ENCODE results near the gene KLK13. TPM values are rescaled to one million over a fixed set of nuclear protein-coding genes. Genes with fewer than 3 reads are reported as not detected.

Gene KLK13
- total RNA-seq, 1 donor from 2014 or later, result 4.8 TPM

GRCh38 chr19:51019544-51019925 is 45.4 kb downstream of the KLK13 start, which contains the start of gene KLK10:
Gene KLK10, minus strand, starts transcription at chr19:51019709. Its CDS starts 579 bp downstream, at chr19:51019130.
- DNase-seq, result no peak

DNA sequence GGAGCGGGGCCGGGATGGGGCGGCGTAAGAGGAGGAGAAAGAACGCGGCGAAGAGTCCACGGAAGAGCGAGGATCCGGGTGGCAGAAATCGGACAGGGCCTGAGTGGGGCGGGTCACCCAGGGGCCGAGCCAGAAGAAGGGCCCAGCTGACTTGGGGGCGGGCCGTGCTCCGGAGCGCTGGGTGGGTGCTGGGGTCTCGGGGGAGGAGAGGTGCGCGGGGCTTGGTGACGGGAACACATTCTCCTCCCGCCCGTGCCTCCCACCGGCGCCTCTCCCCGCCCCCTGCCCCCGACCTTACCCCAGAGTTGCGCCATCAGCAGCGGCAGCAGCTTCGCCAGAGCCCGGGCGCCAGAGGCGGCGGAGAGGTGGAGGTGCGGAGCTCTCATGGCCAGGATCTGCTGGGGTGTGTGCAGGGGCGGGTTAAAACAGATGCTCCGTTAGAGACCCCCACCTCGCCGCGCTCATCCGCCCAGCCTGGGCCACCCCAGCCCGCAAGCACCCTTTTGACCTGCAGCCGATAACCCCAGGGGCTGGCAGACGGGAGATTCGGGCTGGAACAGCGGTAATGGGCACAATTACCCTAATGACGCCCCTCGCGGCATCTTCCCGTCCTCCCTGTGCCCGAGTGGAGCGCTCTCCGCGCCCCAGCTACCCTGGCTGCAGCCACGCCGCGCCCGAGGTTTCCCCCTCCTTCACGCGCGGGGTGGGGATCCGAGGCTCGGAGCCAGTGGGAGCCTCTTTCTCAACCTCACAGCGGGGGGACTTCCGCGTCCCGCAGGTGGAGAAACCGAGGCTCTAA is 45.9 kb downstream of the KLK13 start:
- DNase-seq, result peak; percentile 16

GRCh38 chr19:51016798-51017683 is 47.9 kb downstream of the KLK13 start:
- peak; percentile 62 for DNase-seq

DNA sequence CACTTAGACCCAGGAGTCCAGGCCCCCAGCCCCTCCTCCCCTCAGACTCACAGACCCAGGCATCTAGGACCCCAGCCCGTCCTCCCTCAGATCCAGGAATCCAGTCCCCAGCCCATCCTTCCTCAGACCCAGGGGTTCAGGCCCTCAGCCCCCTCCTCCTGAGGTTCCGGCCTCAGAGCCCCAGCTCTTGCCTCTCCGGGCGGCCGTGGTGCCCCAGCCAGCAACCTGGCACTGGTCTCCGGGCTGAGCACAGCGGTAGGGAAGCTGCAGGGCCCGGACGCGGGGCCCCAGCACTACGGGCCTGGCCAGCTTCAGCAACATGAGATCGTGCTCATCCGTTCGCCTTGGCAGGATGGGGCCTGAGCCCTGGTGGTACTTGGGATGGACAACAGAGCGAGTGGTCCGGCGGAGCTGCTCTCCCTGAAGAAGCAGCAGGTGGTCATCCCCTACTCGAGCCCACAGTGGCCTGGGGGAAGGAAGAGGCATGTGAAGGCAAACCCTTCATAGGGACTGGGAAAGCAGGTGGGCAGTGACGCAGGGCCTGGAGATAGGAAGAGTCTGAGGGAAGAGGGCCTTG is 49.1 kb downstream of the KLK13 start:
- no peak for DNase-seq

GRCh38 chr19:51014242-51014641 is 50.6 kb downstream of the KLK13 start:
- DNase-seq, result no peak

DNA sequence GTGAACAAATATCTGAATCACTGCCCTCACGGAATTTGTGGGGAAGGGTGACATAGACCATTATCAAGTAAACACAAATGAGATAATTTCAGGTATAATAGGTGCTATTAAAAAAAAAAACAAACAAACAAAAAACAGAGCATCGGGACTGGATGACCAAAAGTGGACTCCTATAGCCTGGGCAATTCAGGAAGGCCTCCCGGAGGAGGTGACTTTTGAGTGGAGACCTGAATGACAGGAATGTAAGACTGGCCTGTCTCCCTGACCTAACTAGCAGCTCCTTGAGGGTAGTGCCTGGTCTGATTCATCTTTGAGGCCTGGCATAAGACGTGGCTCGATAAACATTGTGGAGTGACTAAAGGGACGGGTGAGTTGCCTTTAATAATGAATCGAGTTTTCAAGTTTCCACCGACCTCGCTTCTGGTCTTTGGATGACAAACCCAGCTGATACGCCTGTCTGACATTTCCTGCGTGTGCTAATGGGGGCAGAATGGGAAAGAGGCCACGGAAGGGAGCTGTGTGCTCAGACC is 52.2 kb downstream of the KLK13 start:
- no peak for DNase-seq

DNA sequence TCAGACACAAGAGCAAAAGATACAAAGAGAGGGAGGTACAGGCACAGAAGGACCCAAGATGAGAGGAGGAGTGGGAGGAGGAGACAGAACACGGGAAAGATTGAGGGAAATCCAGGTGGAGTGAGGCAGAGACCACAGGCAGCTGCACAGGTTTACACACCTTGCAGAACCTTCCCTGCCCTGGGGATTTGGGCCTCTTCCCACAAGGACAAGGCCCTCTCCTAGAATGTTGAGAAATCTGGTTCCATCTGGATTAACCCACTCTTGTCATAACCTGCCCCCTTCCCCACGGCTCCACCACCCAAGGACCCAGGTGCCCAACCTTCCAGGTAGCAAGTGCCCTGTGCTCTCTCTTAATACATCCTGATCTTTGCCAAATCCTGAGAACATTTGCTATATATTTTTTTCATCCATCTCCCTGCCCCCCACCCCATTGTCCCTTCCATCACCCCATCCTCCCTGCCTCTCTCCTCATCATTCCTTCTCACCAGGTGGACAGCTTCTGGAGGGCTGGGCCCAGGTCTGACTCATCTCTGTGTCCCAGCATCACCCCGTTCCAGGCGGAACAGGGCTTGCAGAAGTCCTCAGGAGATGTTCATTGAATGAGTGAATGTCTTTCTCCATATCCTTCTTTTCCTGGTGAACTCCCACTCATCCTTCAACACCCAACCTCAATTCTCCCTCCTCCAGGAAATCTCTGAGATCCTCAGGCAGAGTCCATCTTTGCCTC is 54.7 kb downstream of the KLK13 start:
- DNase-seq, result no peak

GRCh38 chr19:51009061-51009891 is 55.6 kb downstream of the KLK13 start:
- DNase-seq, result no peak

GRCh38 chr19:51007488-51007887 is 57.4 kb downstream of the KLK13 start:
- DNase-seq, result no peak

- no peak for DNase-seq
Observed at GRCh38 chr19:51006406-51006805, 58.5 kb downstream of the KLK13 start.

Other genes with a start within 250 kb of the KLK13 start
- gene KLK1, start 241.3 kb downstream of the KLK13 start, total RNA-seq, result not detected
- not detected for gene KLK15, start 231.5 kb downstream of the KLK13 start, total RNA-seq
- not detected for gene KLK3, start 210.2 kb downstream of the KLK13 start, total RNA-seq
- gene KLK2, start 191.7 kb downstream of the KLK13 start, total RNA-seq, result not detected
- not detected for gene KLK4, start 153.7 kb downstream of the KLK13 start, total RNA-seq
- gene KLK5, start 112.1 kb downstream of the KLK13 start, total RNA-seq, result 1.1 TPM
- gene KLK6, start 95.5 kb downstream of the KLK13 start, total RNA-seq, result not detected
- 0.51 TPM for gene KLK7, start 81.2 kb downstream of the KLK13 start, total RNA-seq
- 1.3 TPM for gene KLK8, start 63.5 kb downstream of the KLK13 start, total RNA-seq
- gene KLK10, start 45.4 kb downstream of the KLK13 start, total RNA-seq, result 13.8 TPM
- 11.4 TPM for gene KLK11, start 38.5 kb downstream of the KLK13 start, total RNA-seq
- 7.2 TPM for gene KLK12, start 30.1 kb downstream of the KLK13 start, total RNA-seq
- gene KLK14, start 17.8 kb upstream of the KLK13 start, total RNA-seq, result 0.72 TPM
- gene CTU1, start 43.3 kb upstream of the KLK13 start, total RNA-seq, result 6.1 TPM
- 0.21 TPM for gene SIGLEC9, start 59.8 kb upstream of the KLK13 start, total RNA-seq
- not detected for gene SIGLEC7, start 77.2 kb upstream of the KLK13 start, total RNA-seq
- 3.5 TPM for gene CD33, start 160.0 kb upstream of the KLK13 start, total RNA-seq
- not detected for gene SIGLECL1, start 186.0 kb upstream of the KLK13 start, total RNA-seq
- gene IGLON5, start 246.6 kb upstream of the KLK13 start, total RNA-seq, result 0.10 TPM

Data from tongue (tissue), 2 donors.